Gastroesophageal sphincter (tissue), 4 donors: Measurements from ENCODE around the gene GNG8. TPM values are rescaled to one million over a fixed set of nuclear protein-coding genes. Genes with fewer than 3 reads are reported as not detected.

Experiments used
- ATAC-seq: fragments of 150-250 bp; one replicate; pipeline ENCODE4 v1.9.1; 2016; ENCODE audit warnings: mild to moderate bottlenecking, moderate library complexity
- H3K27ac ChIP-seq, 4 donors: fragments of 200-600 bp; sonication (generic) in 3 of 4; 1 replicate in 3 of 4; 2 replicates in 1 of 4; pipeline ENCODE4 v1.5.1; 2016 to 2019
- H3K27me3 ChIP-seq: fragments of 200-600 bp; sonication (generic); one replicate; pipeline ENCODE4 v1.5.1; 2019
- H3K36me3 ChIP-seq, 2 donors: fragments of 200-600 bp; sonication (generic); one replicate each; pipeline ENCODE4 v1.5.1; 2019; ENCODE audit warnings: control low read depth in 1 of 2
- H3K4me1 ChIP-seq, 3 donors: fragments of 200-600 bp; sonication (generic); 1 replicate in 2 of 3; 2 replicates in 1 of 3; pipeline ENCODE4 v1.5.1; 2016 to 2019; ENCODE audit warnings: control low read depth in 2 of 3
- H3K4me3 ChIP-seq, 2 donors: fragments of 200-600 bp; sonication (generic); one replicate each; pipeline ENCODE4 v1.5.1; 2019; ENCODE audit warnings: mild to moderate bottlenecking in 1 of 2, moderate library complexity in 1 of 2
- H3K9me3 ChIP-seq, 3 donors: fragments of 200-600 bp; sonication (generic); one replicate each; pipeline ENCODE4 v1.5.1; 2017 to 2019; ENCODE audit warnings: control low read depth in 2 of 3
- EP300 ChIP-seq: sonication (generic); formaldehyde crosslinking; IDR thresholded peaks from one replicate; pipeline ENCODE4 v1.6.1; 2017; ENCODE audit warnings: antibody characterized with exemption, mild to moderate bottlenecking
- POLR2A ChIP-seq, 2 donors: fragments of 450-650 bp; IDR thresholded peaks; one replicate each; pipeline ENCODE4 v1.6.1; 2017; ENCODE audit warnings: antibody characterized with exemption in 2 of 2, mild to moderate bottlenecking in 2 of 2, moderate library complexity in 1 of 2
- POLR2AphosphoS5 ChIP-seq: sonication (generic); formaldehyde crosslinking; IDR thresholded peaks from one replicate; pipeline ENCODE4 v1.6.1; 2017; ENCODE audit warnings: antibody characterized with exemption
- WGBS, 2 donors: methylation state at CpG; one replicate each; pipeline ENCODE4 v1.1.5; 2018; ENCODE audit warnings: low coverage in 1 of 2; 5-methylcytosine and 5-hydroxymethylcytosine counted together
- total RNA-seq, 4 donors: library from RNA; depleted of rRNA; stranded (reverse); fragments of >200 nt; gene quantifications; one replicate each; pipeline ENCODE4 v1.1.0, GENCODE V29; 2016
- TF ChIP-seq, protein P1 (sequence below), 4 experiments: fragments of 200-600 bp in 2 of 4; fragments of 450-650 bp in 2 of 4; sonication (generic) in 1 of 4; IDR thresholded peaks; one replicate each; pipeline ENCODE4 v1.5.1; 2017 to 2019; ENCODE audit warnings: antibody characterized with exemption in 4 of 4, mild to moderate bottlenecking in 2 of 4, moderate library complexity in 2 of 4

GNG8 gene
- total RNA-seq, 4 donors from 2014 or later = not detected

DNA sequence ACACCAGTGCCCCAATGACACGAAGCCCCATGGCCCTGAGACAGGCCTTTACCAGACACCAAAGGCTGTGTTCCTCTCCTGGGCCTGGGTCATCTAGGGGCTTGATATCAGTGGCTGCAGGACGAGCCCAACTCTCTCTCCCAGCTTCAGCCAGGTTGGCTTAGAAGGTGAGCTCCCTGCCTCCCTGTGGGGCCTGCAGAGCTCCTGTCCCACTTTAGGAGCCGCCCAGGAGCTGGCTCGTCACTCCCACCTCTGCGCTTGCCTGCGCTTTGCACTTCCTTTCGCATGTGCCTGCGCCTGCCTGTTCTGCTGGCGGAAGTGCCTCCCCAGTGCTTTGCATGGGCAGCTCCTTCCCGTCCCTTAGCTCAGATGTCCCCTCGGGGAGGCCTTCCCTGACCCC, 30.0 kb downstream of the GNG8 start:
- no peak for ATAC-seq
- 79 to 86% methylated on average over 2 to 10 of the region's 11 CpGs for WGBS, 2 donors
- Histone ChIP-seq H3K4me3 (no peak overlapping the region), H3K4me1 (peaks cover 0 to 65% (median 29%) of the 10 kb centered on the region in 3 donors), H3K27ac (peak overlapping the region in 2 of 4 donors; percentile 37 to 98), H3K9me3 (no peaks in the 10 kb centered on the region), H3K27me3 (no peaks in the 10 kb centered on the region), H3K36me3 (peaks cover 0 to 53% of the 10 kb centered on the region in 2 donors)
- TF ChIP-seq POLR2AphosphoS5 (no peak), POLR2A (IDR thresholded peaks at IDR 0.05) (no peak), EP300 (no peak)
- TF ChIP-seq, protein P1, sequence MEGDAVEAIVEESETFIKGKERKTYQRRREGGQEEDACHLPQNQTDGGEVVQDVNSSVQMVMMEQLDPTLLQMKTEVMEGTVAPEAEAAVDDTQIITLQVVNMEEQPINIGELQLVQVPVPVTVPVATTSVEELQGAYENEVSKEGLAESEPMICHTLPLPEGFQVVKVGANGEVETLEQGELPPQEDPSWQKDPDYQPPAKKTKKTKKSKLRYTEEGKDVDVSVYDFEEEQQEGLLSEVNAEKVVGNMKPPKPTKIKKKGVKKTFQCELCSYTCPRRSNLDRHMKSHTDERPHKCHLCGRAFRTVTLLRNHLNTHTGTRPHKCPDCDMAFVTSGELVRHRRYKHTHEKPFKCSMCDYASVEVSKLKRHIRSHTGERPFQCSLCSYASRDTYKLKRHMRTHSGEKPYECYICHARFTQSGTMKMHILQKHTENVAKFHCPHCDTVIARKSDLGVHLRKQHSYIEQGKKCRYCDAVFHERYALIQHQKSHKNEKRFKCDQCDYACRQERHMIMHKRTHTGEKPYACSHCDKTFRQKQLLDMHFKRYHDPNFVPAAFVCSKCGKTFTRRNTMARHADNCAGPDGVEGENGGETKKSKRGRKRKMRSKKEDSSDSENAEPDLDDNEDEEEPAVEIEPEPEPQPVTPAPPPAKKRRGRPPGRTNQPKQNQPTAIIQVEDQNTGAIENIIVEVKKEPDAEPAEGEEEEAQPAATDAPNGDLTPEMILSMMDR (IDR thresholded peaks at IDR 0.05) = no peak

DNA sequence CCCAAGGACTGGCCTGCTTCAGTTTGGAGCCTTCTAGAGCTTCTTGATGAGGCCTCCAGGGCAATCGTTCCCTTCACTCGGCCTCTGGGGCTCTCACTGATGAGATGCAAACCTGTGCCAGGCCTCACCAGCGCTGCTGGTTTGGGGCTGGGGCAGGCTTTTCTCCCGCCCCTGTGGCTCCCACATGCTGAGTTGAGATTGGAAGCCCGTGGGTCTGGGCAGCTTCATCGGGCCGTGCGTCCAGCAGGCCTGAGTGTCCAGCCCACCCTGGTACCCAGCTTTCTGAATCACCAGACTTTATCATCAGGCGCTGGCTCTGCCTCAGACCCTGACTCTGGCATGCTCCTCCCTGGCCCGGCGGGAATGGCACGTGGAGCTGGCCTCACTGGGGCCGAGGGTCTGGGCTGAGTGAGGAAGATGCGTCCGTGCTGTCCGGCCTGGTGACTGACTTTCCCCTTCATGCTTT, 30.6 kb downstream of the GNG8 start:
- Histone ChIP-seq H3K36me3 (peaks cover 0 to 52% of the 10 kb centered on the region in 2 donors), H3K4me3 (peak overlapping the region in 1 of 2 donors; percentile 19)

DNA sequence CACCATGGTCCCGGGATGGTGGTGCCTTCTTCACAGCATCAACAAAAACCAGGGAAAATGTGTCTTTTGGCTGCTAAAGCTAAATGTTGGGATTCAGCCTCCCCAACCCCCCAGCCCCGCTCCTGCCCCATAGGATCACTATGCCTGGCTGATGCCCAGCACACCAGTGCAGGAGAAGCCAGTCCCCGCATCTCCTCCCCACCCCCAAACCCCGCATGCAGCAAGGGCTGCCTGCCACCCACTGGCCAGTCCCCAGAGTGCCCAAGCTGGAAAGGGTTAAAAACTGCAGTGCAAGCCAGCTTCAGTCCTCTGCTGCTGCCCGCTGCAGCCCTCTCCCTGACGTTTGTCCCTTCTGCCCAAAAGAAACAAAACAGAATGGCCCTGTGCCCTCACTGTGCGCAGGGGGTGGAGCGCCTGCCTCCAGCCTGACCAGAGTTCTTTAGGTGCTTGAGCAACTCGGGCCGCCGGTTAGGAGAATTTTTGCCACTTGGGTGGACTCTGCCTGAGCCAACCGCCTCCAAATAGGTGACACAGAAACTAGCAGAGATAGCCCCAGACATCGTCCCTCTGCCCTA, 31.1 kb downstream of the GNG8 start:
- H3K27me3 ChIP-seq = no peaks in the 10 kb centered on the region
- peaks cover 0 to 46% of the 10 kb centered on the region in 2 donors for H3K36me3 ChIP-seq
- ATAC-seq = no peak
- peak overlapping the region in 1 of 2 donors; percentile 19 for H3K4me3 ChIP-seq
- peak overlapping the region in 3 of 4 donors; percentile 37 to 98 (median 48) for H3K27ac ChIP-seq
- TF ChIP-seq EP300 (no peak), POLR2AphosphoS5 (no peak), POLR2A (IDR thresholded peaks at IDR 0.05) (no peak)
- TF ChIP-seq, protein P1 (IDR thresholded peaks at IDR 0.05) = no peak
- 47% methylated on average over 3 of the region's 13 CpGs; no CpG with 5 or more reads in 1 of the 2 donors for WGBS, 2 donors
- peaks cover 0 to 71% (median 29%) of the 10 kb centered on the region in 3 donors for H3K4me1 ChIP-seq
- no peaks in the 10 kb centered on the region for H3K9me3 ChIP-seq

More for the DNA sequence above, 30.6 kb downstream of the GNG8 start:
- WGBS, 2 donors = no CpG with 5 or more reads among the region's 16 CpGs
- no peak for ATAC-seq
- H3K9me3 ChIP-seq = no peaks in the 10 kb centered on the region
- peaks cover 0 to 66% (median 29%) of the 10 kb centered on the region in 3 donors for H3K4me1 ChIP-seq
- H3K27me3 ChIP-seq = no peaks in the 10 kb centered on the region
- TF ChIP-seq, protein P1 (IDR thresholded peaks at IDR 0.05) = no peak
- TF ChIP-seq POLR2AphosphoS5 = no peak
- no peak for TF ChIP-seq POLR2A (IDR thresholded peaks at IDR 0.05)
- TF ChIP-seq EP300 = no peak
- peak overlapping the region in 3 of 4 donors; percentile 37 to 98 (median 48) for H3K27ac ChIP-seq

DNA sequence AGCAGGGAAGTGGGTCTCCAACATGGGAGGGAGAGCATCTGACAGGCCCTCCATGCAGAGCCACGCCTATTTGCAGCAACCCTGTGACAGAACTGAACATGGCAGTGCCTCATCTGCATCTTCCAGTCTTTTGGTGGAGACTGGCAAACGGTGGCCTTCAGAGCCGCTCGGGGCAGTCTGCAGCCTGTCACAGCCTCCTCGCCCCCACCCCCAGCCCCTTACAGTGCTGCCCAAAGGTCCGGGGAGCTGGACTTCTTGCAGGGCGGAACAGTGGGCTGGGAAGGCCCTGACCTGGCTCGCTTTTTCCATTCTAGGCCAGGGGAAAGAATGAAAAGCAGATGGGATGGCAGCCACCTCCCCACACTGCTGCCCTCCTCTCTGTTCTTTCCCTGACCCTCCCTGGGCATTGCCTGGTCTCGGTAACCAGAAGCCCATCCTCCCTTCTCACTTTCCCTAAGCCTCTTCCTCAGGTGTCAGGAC, 32.2 kb downstream of the GNG8 start:
- no peak for ATAC-seq
- TF ChIP-seq POLR2AphosphoS5 (no peak), EP300 (no peak), POLR2A (IDR thresholded peaks at IDR 0.05) (no peak)
- TF ChIP-seq, protein P1 (IDR thresholded peaks at IDR 0.05) = no peak
- Histone ChIP-seq H3K4me1 (peaks cover 0 to 72% (median 29%) of the 10 kb centered on the region in 3 donors), H3K27ac (peak overlapping the region in 3 of 4 donors; percentile 92 to 98 (median 98)), H3K27me3 (no peaks in the 10 kb centered on the region), H3K36me3 (peaks cover 0 to 36% of the 10 kb centered on the region in 2 donors), H3K9me3 (peaks cover 0 to 5% (median 0%) of the 10 kb centered on the region in 3 donors), H3K4me3 (peak overlapping the region in 1 of 2 donors; percentile 98)
- WGBS, 2 donors = 49% methylated on average over 4 of the region's 9 CpGs; no CpG with 5 or more reads in 1 of the 2 donors
